Stimulated activated CD4-positive, alpha-beta T cell treated with anti-CD3 and anti-CD28 coated beads, TNF-alpha, amount 100 ng/mL, for 24 hours (primary cell): ENCODE data around the gene NBEAL2.
"Not testable (repeated sequence)": the region's sequence is repeated elsewhere in the genome, so short reads cannot be mapped to it uniquely, and the experiment has no call there.

Experiments
- DNase-seq, 3 experiments: peaks; one replicate each; pipeline ENCODE4 v3.0.0-alpha.2; 2020; ENCODE audit warnings: low read depth in 3 of 3

The NBEAL2 gene

DNA sequence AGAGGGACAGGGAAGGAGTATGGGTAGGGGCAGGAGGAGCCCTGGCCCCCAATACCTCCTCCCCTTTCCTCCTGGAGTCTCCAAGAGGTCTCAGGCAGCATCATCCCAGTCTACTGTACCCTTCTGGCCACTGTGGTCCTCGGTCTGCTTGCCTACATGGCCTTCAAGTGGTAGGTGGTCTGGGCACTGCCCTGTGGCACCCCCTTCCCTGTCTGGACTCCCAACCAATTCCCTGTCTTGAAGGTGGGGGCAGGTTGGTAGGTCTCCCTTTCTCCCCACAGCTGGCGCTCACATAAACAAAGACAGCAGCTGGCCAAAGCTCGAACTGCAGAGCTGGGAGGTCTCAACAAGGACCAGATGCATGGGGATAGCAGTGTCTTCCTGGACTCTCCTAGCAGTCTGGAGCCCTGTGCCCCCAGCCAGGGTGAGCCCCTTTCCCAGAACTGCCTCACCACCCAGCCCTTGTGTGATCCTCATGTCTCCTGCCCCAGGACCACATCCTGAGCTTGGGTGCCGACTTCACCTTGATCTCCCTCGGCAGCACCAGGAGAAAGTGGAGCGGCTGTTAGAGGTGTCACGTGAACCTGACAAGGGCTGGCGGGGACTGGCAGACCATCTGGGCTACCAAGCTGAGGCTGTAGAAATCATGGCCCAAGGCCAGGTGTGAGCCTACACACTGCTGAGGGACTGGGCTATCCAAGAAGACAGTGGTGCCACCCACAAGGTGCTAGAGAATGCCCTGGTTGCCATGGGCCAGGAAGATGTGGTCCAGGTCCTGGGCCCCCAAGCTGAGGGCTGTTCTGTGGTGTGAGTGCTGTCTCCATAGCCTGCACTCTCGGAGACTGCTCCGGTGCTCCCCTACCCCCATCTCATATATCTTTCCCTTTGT, 33.1 kb downstream of the NBEAL2 start:
- no peak for DNase-seq

GRCh38 chr3:47013231-47013630, 33.8 kb downstream of the NBEAL2 start:
- no peak for DNase-seq

- DNase-seq: no peak
These were observed 34.6 kb downstream of the NBEAL2 start for GRCh38 chr3:47014036-47014435.

- DNase-seq: no peak
These were observed 35.7 kb downstream of the NBEAL2 start for GRCh38 chr3:47015151-47015550.

- no peak for DNase-seq
These were observed 36.8 kb downstream of the NBEAL2 start for GRCh38 chr3:47016086-47016933.

- no peak for DNase-seq
These were observed 37.5 kb downstream of the NBEAL2 start for GRCh38 chr3:47016934-47017435.

DNA sequence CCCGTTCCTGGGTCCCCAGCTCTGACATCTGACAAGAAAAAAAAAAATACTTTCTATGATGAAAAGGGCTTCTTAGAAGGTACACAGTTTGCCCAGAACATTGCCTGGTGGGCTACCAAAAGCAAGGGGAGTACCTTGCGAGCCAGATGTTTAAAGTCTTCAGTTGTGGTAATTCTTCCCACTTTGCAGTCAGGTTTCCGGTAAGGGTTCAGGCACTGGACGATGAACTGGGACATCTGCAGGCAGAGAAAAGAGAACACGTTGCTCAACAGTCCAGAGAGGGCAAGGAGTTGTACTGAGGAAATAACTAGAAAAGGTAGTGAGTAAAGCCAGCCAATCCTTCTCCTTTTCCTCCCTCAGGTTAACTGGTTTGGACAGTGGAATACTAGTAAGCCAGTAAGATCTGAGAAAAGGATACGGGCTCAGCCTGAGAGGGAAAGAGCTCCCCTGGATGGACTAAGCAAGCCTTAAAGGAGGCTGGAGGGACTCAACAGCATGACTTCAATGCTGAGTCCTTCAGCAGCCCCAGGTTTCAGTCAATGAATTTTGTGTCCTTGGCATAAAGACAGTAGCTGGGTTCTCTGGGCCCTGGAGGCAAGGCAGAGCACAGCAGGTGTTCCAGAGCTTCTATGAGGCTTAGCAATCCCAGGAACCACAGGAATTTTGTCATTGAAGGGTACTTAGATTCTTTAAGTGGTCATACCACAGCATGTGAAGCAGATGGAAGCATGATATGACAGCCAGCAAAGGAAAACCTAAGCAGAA, 38.2 kb downstream of the NBEAL2 start:
- no peak for DNase-seq

DNA sequence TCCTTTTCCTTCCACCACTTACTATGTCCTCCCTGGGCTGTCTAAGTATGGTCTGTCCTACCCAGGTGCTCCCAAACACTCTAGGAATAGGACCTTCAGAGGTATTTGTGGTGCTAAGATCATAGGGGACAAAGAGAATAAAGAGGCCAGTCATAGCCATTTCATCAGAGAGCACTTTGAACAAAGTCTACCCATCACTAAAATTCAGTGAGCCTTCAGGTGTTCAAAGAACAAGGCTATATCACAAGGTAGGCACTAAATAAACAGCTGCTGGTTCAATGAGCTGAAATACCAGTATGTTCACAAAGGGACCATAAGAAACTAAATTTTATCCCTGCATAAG, 38.8 kb downstream of the NBEAL2 start:
- DNase-seq: no peak

- no peak for DNase-seq
These were observed 39.7 kb downstream of the NBEAL2 start for GRCh38 chr3:47019201-47019600.

DNA sequence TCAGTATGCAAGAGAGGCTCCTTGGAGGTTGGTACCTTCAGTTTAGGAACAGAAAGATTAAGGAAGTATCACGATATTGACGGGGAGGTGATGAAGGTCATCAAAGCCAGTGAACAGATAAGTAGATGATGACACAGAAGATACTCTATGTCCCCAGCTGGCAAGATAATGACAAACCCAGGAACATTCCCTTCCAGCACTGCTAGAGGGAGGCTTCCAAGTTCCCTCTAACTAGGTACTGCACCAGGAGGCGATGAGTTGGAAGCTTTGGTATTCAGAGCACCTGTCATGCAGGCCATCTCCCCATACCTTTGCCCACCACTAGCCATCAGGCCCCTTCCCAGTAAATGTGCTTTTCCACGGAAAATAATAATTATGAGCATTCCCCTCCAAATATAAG, 40.8 kb downstream of the NBEAL2 start:
- no peak for DNase-seq

DNA sequence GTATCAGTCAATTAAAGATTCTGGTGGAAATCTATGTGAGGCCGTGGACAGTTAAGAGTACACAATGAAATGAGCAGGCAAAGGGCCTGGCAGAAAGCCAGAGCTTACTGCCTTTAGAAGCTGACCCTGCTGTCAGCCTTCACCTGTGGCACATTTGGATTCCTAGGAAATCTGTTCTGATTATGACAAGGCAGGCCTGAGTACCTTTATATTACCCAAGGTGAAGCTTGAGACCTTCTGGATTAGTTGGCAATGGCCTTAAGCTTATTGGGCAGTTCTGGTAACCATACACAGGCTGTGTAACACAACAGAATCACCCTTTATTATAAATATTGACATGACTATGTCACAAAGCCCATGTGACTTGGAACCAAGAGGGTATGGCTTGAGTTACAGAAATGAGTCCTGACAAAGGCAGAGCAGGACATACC, 43.2 kb downstream of the NBEAL2 start:
- DNase-seq: no peak

- DNase-seq: no peak
These were observed 45.5 kb downstream of the NBEAL2 start for GRCh38 chr3:47024932-47025331.

GRCh38 chr3:47026432-47026831, 47.0 kb downstream of the NBEAL2 start:
- DNase-seq: not testable (repeated sequence)

DNA sequence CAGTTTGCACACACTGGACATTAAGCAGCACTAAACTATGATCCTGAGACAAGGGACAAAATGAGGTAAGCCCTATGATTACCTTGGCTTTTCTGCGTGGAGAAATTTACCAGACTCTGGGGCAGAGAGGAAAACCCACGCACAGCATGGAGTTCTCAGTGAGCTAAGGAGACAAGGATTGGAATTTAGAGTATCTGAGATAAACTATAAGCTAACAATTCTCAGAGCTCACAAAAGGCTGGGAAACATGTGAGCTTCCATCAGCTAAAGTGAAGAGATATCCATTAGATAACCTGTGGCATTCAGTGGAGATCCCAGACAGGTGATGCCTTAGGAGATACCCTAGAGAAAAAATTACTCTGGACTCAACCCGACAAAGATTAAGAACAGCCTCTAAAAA, 48.7 kb downstream of the NBEAL2 start:
- DNase-seq: no peak

DNA sequence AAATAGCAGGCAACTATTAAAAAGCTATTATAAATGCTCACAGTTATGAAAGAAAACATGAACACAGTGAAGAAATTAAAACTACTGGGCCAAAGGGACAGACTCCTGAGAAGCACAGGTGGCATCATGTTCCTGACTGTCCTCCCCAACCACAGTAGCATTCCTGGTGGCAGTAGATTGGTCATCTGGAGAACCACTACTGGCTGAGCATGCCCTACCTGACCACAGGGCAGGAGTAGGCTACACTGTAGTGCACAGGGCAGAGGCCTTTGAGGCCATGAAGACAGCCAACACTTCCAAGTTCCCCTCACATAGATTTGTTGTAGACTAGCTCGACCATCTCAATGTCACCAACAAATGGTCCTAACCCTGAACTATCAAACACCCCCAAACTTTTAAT, 49.2 kb downstream of the NBEAL2 start:
- no peak for DNase-seq

DNA sequence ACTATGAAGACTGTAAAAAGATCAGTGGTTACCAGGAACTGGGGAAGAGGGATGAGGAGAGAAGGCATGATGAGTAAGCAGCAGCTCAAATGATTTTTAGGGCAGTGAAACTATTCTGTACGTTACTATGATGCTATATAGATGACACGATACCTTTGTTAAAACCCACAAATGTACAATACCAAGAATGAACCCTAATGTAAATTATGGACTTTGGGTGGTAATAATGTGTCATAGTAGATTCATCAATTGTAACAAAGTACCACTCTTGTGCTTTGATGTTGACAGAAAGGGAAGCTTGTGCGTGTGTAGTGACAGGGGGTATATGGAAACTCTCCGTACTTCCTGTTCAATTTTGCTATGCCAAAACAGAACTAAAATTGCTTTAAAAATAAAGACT, 51.6 kb downstream of the NBEAL2 start:
- not testable (repeated sequence) for DNase-seq

GRCh38 chr3:47034868-47035489, 55.5 kb downstream of the NBEAL2 start:
- no peak for DNase-seq

- no peak for DNase-seq
These were observed 56.2 kb downstream of the NBEAL2 start for GRCh38 chr3:47035645-47036044.

DNA sequence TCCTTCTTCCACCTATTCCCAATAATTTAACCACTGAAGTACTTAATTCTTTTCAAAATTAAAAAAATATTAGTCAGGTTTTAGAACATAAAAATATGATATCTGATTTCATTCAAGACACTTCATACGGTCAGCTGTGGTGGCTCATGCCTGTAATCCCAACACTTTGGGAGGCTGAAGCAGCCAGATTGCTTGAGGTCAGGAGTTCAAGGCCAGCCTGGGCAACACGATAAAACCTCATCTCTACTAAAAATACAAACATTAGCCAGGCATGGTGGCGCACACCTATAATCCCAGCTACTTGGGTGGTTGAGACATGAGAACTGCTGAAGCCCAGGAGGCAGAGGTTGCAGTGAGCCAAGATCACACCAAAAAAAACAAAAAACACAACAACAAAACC, 56.7 kb downstream of the NBEAL2 start:
- no peak for DNase-seq

DNA sequence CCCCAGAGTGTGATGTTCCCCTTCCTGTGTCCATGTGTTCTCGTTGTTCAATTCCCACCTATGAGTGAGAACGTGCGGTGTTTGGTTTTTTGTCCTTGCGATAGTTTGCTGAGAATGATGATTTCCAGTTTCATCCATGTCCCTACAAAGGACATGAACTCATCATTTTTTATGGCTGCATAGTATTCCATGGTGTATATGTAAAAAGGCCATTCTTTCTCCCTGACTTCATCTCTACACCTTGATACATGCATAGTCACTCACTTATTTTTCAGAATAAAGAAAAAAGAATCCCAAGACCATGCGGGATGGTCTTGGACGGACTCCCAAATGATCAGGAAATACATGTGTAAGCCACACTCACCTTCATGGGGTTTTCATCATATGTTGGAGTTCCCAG, 57.8 kb downstream of the NBEAL2 start:
- not testable (repeated sequence) for DNase-seq

DNA sequence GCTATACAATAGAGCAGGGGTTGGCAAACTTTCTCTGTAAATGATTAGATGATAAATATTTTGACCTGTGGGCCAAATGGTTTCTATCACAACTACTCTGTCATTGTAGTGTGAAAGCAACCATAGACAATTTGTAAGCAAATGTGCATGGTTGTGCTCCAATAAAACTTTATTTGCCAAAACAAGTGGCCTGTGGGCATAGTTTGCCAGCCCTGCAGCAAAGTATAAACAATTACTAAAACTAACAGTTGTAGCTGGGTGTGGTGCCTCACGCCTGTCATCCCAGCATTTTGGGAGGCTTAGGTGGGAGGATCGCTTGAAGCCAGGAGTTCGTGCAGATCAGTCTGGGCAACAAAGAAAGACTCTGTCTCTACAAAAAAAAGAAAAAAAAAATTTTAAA, 61.6 kb downstream of the NBEAL2 start:
- DNase-seq: no peak
